ENCODE measurements around the gene PNPLA7. TPM values are rescaled to one million over a fixed set of nuclear protein-coding genes. Genes with fewer than 3 reads are reported as not detected.

The PNPLA7 gene
- total RNA-seq, 4 donors from 2014 or later, result 13.0 to 34.3 (median 29.2) TPM

GRCh38 chr9:137423514-137424291, 126.5 kb downstream of the PNPLA7 start:
- no peak for TF ChIP-seq CTCF (IDR thresholded peaks at IDR 0.05; ENCODE audit: low read depth)

GRCh38 chr9:137422604-137423513, 127.3 kb downstream of the PNPLA7 start, which contains the start of the genes EXD3 and NOXA1:
EXD3 (minus strand) TSS chr9:137423162; CDS start chr9:137395357, 27,805 bp downstream.
NOXA1 (plus strand) TSS chr9:137423393; CDS start chr9:137423530, 137 bp downstream.
- TF ChIP-seq CTCF (IDR thresholded peaks at IDR 0.05; ENCODE audit: low read depth), result no peak

DNA sequence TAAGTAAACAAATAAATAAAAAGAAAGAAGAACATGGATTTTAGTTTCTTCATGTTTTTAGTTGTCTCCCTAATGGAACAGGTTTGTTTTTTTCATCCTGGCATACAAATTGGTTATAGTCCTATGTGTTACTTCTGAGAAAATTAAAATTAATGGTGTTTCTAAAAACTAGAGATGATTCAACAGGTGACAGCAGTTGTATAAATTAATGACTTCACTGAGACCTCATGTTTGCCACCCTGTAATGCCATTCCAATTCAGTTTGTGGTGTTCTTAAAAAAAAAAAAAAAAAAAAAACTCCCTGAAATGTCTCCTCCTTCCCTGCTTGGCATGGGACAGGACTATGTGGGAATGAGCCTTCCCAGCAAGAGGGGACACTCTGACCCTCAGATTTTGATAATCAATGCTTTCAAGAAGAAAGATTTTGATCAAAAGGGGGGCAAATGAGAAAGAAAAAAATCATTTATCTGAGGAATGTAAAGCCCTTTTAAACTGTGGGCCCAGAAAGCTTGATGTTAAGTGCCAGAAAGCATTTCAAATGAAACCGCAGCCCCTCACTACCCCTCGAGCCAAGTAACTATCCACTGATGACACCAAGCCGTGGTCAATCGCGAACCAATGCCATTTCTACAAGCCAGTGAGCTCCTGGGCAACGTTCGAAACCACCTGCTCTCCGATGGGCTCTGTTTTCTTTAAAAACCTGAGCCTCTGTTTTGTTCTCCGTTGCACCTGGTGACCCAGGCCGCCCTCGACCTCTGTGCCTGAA, 128.2 kb downstream of the PNPLA7 start:
- TF ChIP-seq CTCF (IDR thresholded peaks at IDR 0.05; ENCODE audit: low read depth), result no peak

DNA sequence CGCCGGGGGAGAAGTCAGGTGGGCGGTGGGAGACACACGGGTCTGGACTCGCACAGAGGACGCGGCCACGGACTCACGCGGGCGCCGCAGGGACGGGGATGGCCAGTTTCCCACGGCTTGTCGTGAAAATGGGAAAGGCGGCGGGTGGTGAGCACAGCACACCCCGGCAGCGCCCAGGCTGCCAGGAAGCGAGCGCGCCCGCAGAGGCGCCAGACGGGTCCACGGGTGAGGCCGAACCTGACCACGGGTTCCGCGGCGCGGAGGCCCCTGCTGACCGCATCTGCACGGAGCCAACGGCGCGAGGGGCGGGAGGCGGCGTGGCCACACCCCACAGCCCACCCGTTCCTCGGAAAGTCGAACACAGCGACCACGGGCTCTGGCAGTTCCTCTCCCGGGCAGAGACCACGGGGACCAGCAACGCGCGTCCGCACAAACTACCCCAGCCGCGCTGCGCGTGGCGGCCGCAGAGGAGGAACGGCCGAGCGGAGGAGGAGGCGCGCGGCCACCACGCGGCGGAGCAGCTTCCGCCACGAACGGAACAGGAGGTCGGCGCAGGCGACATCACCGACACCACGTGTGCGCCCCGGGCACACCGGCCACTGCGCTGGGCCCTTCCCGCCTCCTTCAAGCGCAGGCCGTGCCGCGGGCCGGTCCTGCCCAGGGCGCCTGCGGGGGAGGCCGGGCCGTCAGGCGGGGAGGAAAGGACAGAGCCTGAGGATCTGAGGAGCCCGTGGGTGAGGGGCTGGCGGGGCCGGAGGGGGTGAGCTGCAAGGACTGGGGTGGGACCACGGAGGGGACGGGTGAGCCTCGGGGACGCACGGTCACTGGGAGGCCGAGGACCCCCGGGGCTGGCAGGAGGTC, 132.8 kb downstream of the PNPLA7 start:
- no peak for TF ChIP-seq CTCF (IDR thresholded peaks at IDR 0.05; ENCODE audit: low read depth)

DNA sequence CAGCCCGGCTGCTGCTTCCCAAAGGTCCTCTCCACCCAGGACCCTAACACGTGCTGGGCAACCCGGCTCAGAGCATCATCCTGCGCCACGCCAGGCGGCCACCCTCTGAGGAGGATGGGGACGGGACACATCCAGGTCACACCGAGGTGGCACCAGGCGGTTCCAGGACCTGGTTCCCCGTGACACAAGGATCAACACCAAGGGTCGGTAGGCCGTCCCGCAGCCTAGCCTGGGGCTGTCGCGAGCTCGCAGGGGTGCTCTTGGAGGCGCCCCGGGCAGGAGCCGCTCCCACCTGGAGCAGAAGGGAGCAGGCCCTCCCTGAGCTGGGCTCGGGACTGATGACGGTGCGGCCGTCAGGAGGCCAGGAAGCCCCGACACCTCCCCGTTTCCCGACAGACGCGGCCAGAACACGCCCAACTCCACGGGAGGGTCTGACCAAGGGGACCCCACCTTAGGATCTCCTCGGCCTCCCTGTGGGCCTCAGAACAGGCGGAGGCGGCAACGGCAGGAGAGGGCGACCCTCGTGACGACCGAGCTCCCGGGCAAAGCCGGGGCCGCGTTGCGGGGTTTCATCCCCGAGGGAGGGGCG, 133.5 kb downstream of the PNPLA7 start:
- TF ChIP-seq CTCF (IDR thresholded peaks at IDR 0.05; ENCODE audit: low read depth), result no peak

DNA sequence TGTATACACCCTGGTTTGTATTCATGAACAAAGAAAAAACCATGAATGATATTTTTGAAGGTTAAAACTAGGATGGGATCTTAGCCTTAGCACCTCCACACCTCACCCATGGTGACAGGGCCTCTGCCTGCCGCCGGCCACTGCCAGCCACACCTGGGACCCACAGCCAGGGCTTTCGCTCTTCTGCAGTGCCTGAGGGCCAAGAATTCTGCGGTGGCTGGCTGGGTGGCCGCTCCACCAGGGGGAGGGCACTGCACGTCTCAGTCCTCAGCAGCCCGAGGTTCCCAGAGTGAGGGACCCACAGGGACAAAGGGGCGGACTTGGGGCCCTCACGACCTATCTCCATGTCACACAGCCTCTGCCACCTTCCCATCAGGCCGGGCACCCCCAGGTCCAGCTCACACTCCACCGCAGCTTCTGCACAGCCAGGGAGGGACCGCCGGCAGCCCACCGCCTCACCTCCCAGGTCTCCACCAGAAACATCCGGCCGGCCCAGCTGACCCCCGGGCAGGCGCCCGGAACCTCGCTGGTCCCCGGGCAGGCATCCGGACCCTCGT, 134.1 kb downstream of the PNPLA7 start:
- TF ChIP-seq CTCF (IDR thresholded peaks at IDR 0.05; ENCODE audit: low read depth), result no peak
